GM21526 (cell line): Measurements from ENCODE around the gene ADA.

Experiments used
- ATAC-seq: cut with Tn5 transposase; IDR thresholded peaks from one replicate; pipeline ENCODE4 v1.9.1; 2021; ENCODE audit warnings: moderate library complexity; ENCODE audit not compliant: unreplicated experiment, low FRiP score

ADA gene

GRCh38 chr20:44646023-44646640 lies 5.4 kb downstream of the ADA start:
- ATAC-seq: no peak

- ATAC-seq: no peak
Measured at GRCh38 chr20:44644667-44645131, 6.8 kb downstream of the ADA start.

GRCh38 chr20:44644230-44644617 lies 7.3 kb downstream of the ADA start:
- no peak for ATAC-seq

DNA sequence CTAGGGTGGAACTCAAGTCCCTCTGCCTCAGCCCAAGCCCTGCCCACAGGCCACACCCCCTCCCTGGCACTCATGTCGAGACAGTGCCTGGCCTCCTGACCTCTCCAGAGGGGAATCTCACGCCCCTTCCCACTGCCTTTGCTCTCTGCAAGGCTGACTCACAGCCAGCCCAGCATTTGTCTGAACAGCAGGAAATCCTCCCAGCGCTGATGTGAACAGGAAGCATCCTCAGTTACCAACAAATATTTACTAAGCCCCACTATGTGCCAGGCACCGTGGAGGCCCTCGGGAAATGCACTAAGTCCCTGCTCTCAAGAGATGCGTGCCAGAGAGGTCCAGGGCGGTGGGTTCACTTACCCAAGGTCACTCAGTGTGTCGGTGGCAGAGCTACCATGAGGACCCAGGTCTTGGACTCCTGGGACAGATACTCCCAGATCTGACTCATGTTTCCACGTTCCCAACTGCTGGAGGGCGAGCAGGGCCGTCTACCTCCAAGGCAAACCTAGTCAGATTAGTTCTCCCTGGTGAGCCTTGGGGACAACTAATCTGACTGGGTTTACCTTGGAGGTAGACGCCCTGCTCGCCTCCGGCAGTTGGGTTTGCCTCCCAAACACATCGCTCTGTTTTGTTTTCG lies 7.8 kb downstream of the ADA start:
- ATAC-seq: no peak

- no peak for ATAC-seq
Measured at GRCh38 chr20:44643154-44643519, 8.4 kb downstream of the ADA start.

DNA sequence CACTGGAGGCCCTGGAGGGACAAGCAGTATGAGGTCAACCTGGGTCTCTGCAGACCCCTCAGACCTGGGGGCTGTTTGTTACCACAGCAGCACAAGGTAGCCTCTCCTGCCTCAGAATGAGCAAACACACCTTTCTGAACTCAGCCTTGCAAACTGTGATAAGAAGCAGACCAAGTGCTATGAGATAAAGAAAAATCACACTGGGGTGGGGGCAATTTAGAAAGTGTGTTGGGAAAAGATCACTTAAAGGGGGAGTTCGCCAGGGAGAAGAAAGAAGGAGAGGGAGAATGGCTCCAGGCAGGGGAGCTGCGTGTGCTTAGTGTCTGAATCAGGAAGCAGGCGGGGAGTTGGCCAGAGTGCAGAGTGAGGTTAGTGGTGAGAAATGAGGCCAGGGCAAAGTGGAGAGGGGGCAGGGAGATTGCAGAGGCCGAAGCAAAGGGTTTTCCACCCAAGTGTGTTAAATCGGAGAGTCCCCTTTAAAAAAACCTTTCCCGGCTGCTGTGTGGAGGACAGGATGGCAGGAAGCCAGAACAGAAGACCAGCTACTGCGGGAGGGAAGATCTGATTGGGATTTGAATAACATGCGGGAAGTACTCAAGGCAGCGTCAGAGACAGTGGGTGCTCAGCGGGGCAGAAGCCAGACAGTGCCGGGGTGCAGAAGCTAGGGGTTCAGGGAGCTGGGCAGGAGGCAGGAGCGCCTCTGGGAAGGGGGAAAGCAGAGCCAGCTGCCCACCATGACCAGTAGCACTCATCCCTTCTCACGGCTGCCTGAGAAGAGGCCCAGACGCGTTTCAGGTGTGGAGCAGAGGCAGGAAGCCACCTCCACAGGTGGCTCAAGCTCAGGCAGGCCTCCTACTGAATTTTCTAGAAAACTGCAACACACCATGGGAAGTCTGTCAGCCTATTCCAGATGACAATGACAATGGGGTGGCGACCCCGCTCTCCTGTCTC lies 9.0 kb downstream of the ADA start:
- no peak for ATAC-seq

DNA sequence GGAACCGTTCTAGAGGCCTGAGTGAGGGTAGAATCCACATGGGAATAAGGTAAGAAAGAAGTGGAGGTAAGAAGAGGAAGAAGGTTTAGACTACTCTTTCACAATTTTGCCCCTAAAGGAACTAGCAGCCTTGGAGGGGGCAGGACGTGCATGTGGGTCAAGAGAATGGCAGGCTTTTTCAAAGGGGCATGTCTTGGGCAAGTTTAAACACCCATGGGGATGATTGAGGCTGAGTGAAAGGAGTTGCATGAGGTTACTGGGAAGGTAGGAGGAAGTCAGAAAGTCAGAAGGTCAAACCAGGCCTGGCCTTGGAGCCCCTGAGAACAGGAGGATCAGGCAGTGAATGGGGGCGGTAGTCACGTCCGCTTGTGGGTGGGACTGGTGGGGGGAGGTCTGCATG lies 10.2 kb downstream of the ADA start:
- no peak for ATAC-seq

- ATAC-seq: no peak
Measured at GRCh38 chr20:44640522-44640921, 11.0 kb downstream of the ADA start.

DNA sequence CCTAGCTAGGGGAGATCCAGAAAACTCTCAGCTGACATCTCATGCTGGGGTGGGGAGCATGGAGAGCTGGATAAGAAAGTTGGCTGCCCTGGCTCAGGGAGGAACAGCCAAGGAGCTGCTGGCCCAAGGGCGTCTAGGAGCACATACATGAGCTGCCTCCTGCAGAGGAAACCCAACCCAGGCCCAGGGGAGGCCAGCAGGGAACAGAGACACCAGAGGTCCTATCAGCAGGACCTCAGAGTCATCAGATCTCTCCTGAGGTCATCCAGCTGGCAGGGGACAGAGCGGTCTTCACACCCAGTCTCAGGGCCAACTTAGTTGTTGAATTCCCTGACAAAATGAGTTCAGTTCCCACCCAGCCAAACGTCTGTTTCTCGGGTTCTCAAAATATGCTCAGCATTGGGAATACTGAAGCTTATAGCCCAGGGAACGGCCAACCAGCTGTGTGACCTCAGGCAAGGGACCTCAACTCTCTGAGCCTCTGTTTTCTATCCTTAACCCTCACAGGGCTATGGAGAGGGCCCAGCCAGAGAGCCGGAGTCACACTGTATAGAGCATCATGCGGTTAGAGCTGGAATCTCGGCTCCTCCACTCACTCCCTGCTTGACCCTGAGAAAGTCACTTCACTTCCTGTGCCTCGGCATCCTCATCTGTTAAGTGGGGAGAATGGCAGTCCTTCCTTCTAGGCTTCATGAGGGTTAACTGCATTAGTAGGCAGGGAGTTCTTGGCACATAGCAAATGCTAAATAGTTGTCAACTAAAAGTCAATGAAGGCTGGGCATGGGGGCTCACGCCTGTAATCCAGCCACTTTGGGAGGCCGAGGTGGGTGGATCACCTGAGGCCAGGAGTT lies 13.8 kb downstream of the ADA start:
- no peak for ATAC-seq

- ATAC-seq: no peak
Measured at GRCh38 chr20:44637042-44637441, 14.5 kb downstream of the ADA start.

DNA sequence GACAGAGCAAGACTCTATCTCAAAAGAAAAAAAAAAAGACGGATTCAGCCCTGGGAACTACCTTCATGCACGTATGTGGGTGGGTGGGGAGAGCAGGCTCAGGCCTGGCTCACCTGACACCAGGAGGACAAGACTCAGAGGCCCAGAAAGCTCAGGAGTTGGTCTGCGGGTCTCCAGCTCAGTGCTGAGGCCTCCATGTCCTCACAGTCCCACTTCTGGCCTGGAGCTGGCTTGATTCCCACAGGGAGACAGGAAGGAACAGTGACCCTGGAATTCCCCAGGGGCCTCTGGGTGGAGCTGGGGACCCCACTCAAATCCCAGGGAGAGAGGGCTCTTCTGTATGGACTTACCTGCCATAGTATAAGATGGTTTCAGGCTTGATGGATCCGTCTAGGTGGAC lies 15.6 kb downstream of the ADA start:
- ATAC-seq: no peak

- no peak for ATAC-seq
Measured at GRCh38 chr20:44633872-44634600, 17.5 kb downstream of the ADA start.

DNA sequence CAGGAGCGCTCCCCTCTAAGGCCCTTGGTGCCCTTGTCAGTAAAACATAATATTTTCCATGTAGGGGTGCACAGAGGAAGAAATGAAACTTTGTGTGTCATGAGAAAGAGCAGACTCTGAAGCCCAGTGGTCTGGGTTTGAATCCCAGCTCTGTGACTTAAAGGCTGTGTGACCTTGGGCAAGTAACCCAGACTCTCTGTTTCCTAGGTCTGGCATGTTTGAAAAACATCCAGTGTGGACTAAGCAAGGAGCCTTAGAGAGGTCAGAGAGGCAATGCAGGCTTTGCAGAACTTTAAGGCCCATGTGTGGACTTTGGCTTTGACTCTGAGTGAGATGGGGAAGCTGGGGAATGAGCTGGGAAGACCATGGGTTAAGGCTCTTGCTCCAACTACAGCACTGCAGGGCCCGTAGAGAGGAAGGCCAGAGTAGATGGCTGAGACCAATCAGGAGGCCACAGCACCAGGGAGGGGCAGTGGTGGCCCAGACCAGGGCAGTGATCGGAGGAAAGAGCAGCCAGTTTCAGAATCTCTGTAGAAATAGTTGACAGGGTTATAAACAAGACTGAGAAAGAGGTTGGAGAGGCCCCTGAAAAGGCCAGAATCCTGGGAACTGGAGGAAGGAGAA lies 18.2 kb downstream of the ADA start:
- no peak for ATAC-seq

DNA sequence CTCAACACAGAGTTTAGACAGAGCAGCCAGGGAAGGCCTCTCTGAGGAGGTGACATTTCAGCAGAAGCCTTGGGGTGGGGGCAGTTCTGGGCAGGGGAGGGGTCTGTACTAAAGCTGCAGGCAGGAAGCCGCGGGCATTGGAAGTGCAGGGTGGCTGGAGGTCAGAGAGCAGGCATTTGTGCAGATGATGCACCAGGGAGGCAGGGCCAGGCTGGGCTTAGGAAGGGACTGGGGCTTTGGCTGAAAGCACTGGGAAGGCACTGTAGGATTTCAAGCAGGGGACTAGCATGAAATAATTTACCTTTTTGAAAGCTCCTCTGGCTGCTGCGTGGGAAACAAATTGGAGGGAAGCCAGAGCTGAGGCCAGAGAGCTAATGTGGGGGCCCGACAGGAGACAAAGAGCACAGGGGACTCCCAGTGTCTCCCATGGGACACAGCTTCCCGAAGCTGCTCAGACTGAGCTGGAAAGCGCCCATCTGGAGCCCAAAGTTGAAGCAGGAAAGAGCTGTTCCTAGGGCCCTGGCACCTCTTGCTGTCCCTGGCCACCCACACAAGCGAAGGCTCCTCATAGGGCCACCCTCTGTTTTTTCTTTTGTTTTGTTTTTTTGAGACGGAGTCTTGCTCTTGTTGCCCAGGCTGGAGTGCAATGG lies 19.3 kb downstream of the ADA start:
- ATAC-seq: no peak

DNA sequence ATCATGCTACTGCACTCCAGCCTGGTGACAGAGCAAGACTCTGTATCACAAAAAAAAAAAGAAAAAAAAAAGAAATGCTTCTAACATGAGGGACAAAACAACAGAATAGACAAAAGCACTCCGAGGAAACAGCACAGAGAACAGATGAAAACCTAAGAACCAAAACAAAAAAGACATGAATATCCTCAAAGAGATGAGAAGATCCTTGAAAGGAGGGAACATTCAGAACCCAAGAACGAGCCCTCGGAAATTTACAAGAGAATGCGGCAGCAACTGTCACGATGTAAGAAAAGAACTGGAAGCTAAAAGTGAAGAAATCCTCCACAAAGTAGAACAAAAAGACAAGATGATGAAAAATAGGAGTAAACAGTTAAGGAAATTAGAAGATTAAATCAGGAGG lies 21.2 kb downstream of the ADA start:
- no peak for ATAC-seq

DNA sequence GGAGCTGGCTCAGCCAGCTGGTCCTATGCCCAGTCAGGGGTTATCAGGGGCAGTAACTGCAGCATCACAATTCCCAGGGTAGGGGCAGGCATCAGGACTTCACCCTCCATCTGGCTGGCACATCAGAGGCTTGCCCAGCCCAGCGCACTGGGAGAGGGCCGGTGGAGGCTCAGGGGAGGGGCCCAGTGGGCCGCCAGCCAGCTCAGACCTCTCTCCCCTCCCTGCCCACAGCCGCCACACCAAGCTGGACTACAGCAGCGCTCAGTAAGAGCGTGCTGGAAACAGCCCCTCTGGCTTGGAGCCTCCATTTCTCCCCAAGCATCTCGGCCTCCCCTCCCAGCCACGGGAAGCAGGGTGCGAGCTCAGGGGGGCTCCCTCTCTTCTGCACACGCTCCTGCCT lies 22.0 kb downstream of the ADA start:
- ATAC-seq: no peak

DNA sequence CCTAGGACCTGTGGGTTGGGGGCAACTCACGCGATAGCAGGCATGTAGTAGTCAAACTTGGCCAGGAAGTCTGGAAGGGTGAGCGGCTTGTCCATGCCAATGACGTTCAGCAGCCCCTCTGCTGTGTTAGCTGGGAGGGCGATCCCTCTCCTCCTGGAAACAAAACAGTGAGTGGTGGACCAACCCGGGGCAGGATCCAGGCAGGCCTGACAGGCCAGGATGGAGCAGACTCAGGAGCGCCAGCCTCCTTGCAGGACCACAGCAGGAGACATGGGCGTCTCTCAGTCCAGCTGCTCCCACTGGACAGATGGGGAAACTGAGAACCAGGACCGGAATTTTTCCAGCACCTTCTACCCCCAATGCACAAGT lies 22.5 kb downstream of the ADA start:
- no peak for ATAC-seq

- ATAC-seq: no peak
Measured at GRCh38 chr20:44627364-44628010, 24.0 kb downstream of the ADA start.

GRCh38 chr20:44626278-44626677 lies 25.2 kb downstream of the ADA start:
- no peak for ATAC-seq
